Kidney (tissue), 14 donors: ENCODE results near the gene MEF2B. TPM values are rescaled to one million over a fixed set of nuclear protein-coding genes. Genes with fewer than 3 reads are reported as not detected.

Experiments used
- DNase-seq, 5 donors: peaks; one replicate each; pipeline ENCODE4 v3.0.0-alpha.2; 2013 to 2020
- FAIRE-seq: peaks from 2 replicates; lab custom pipeline; 2012; peaks lifted over from hg19 to GRCh38; lab: Jason Lieb, UNC
- H3K27ac ChIP-seq, 2 donors: one replicate each; pipeline ENCODE4 v1.7.0; 2013; ENCODE audit warnings: low read depth in 2 of 2, low read length in 2 of 2, inconsistent platforms in 1 of 2
- H3K27me3 ChIP-seq: one replicate; pipeline ENCODE4 v1.7.1; 2013; ENCODE audit warnings: low read length, inconsistent platforms; ENCODE audit not compliant: control insufficient read depth, insufficient read depth
- H3K36me3 ChIP-seq, 3 donors: one replicate each; pipeline versions ENCODE4 v1.7.0 to v1.7.1; 2013; ENCODE audit warnings: low read length in 3 of 3, control low read depth in 1 of 3, inconsistent platforms in 1 of 3; ENCODE audit not compliant: insufficient read depth in 3 of 3, control insufficient read depth in 2 of 3
- H3K4me1 ChIP-seq, 3 donors: one replicate each; pipeline versions ENCODE4 v1.7.0 to v1.7.1; 2013; ENCODE audit warnings: low read length in 3 of 3, inconsistent platforms in 1 of 3, low read depth in 1 of 3; ENCODE audit not compliant: control insufficient read depth in 2 of 3, insufficient read depth in 2 of 3
- H3K4me3 ChIP-seq, 3 donors: one replicate each; pipeline versions ENCODE4 v1.7.0 to v1.8.1; 2013; ENCODE audit warnings: low read length in 3 of 3, control low read depth in 1 of 3, inconsistent platforms in 1 of 3
- H3K9ac ChIP-seq, 3 donors: one replicate each; pipeline versions ENCODE4 v1.7.0 to v1.7.1; 2013; ENCODE audit warnings: low read length in 3 of 3, control low read depth in 1 of 3, inconsistent platforms in 1 of 3
- H3K9me3 ChIP-seq, 3 donors: one replicate each; pipeline versions ENCODE4 v1.7.0 to v1.7.1; 2013; ENCODE audit warnings: low read length in 3 of 3, control low read depth in 1 of 3, inconsistent platforms in 1 of 3; ENCODE audit not compliant: control insufficient read depth in 2 of 3, insufficient read depth in 1 of 3
- intact Hi-C: fragments of 100-400 bp; cut with DNase I; formaldehyde crosslinking; loops from one replicate; pipeline ENCODE4 v1.11.1; 2022
- polyA plus RNA-seq: library from polyadenylated mRNA; stranded (reverse); fragments of 350-450 nt; fragmentation: Illumina TruSeq; extraction: RNeasy Lipid Tissue Mini Kit (QIAGEN cat#74804); gene quantifications from one replicate; pipeline ENCODE4 v1.2.3, GENCODE V29; 2014; ENCODE audit warnings: low read depth, low replicate concordance; ENCODE audit not compliant: insufficient read depth
- total RNA-seq: library from RNA; stranded (reverse); fragmentation: NEBNext Ultra II Directional; extraction: Animal tissue kit (Norgen Biotek cat#: 25700); gene quantifications from one replicate; pipeline ENCODE4 v1.2.1, GENCODE V29; 2021
- TF ChIP-seq, protein P1 (sequence below): IDR thresholded peaks from 3 replicates; pipeline ENCODE4 v1.5.1; 2012; ENCODE audit warnings: mild to moderate bottlenecking, moderate library complexity, borderline replicate concordance; ENCODE audit not compliant: insufficient read depth; ENCODE audit errors: extremely low read depth
- donor health status: control.
- donor health status: control.
- donor health status: control.
- donor health status: control.
- donor health status: control.
- donor health status: DM: yes; HTN: yes; CAD: no.
- donor health status: Normal renal cell carcinoma (clear cell type).

Gene MEF2B
- total and polyA plus RNA-seq, 2 donors from 2014 or later: 0.47 to 3.4 TPM

DNA sequence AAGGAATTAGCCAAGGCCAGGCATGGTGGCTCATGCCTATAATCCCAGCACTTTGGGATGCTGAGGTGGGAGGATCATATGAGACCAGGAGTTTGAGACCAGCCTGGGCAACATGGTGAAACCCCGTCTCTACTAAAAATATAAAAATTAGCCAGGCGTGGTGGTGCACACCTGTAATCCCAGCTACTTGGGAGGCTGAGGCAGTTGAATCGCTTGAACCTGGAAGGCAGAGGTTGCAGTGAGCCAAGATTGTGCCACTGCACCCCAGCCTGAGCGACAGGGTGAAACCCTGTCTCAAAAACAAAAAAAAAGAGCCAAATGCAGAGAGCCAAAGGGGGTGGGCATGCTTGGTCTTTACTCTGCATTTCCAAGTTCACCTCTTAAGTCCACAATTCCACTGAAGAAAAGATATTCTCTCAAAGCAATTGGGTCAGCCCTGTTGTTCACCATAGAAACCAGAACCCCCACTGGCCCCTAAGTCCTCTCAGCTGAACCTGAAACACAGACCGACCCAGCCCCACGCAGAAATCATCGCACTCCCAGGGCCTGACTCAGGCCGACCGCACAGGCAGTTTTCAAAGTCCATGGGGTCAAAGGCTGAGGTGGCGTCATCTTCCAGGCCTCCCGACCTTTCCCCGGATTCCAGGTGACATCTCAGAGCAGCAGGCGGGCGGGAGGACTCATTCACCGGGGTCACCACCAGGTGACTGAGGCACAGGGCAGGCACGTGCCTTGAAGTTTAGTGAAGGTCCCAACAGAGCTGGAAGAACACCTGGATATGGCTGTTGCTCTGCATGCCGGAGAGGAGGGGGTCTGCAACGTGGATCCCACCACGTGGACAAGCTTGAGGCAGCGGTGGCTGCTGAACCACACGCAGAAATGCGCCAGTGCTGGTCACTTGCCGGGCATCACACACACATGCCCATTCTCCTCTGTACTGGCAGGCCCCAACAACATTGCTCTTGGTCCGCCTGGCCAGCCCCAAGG is 73.1 kb downstream of the MEF2B start:
- Histone ChIP-seq H3K9me3 (no peaks in the 10 kb centered on the region), H3K36me3 (peaks cover 0 to 4% (median 0%) of the 10 kb centered on the region in 3 donors), H3K27me3 (no peaks in the 10 kb centered on the region), H3K4me3 (no peak overlapping the region), H3K4me1 (peaks cover 0 to 10% (median 9%) of the 10 kb centered on the region in 3 donors), H3K27ac (peak overlapping the region; percentile 94 to 95), H3K9ac (no peak overlapping the region)
- TF ChIP-seq, protein P1, sequence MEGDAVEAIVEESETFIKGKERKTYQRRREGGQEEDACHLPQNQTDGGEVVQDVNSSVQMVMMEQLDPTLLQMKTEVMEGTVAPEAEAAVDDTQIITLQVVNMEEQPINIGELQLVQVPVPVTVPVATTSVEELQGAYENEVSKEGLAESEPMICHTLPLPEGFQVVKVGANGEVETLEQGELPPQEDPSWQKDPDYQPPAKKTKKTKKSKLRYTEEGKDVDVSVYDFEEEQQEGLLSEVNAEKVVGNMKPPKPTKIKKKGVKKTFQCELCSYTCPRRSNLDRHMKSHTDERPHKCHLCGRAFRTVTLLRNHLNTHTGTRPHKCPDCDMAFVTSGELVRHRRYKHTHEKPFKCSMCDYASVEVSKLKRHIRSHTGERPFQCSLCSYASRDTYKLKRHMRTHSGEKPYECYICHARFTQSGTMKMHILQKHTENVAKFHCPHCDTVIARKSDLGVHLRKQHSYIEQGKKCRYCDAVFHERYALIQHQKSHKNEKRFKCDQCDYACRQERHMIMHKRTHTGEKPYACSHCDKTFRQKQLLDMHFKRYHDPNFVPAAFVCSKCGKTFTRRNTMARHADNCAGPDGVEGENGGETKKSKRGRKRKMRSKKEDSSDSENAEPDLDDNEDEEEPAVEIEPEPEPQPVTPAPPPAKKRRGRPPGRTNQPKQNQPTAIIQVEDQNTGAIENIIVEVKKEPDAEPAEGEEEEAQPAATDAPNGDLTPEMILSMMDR: no peak
- DNase-seq (peak in 4 of 5 donors; percentile 42 to 70 (median 57)), FAIRE-seq (no peak)
- intact Hi-C loops: no loop called here

DNA sequence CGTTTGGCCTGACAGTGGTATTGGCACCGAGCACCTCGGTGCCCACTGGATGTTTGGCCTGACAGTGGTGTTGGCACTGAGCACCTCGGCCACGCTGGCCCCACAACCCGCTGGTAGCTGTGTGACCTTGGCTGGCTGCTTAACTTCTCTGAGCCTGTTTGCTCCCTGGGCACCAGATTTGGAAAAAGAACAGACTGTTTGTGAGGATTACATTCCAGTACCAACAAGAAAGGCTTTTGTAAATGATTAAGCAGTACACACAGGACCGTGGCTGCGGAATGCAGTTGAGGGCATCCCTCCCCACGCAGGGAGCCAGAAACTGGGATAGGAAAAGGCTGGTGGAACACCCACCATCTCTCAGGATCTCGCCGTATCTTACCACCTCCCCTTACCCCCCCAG is 74.4 kb downstream of the MEF2B start:
- peak overlapping the region; percentile 53 to 85 for H3K27ac ChIP-seq
- H3K9ac ChIP-seq: no peak overlapping the region
- intact Hi-C loops: no loop called here
- H3K9me3 ChIP-seq: no peaks in the 10 kb centered on the region
- peaks cover 0 to 7% (median 5%) of the 10 kb centered on the region in 3 donors for H3K4me1 ChIP-seq
- FAIRE-seq: no peak
- TF ChIP-seq, protein P1: no peak
- H3K27me3 ChIP-seq: no peaks in the 10 kb centered on the region
- no peak for DNase-seq
- H3K36me3 ChIP-seq: no peaks in the 10 kb centered on the region
- H3K4me3 ChIP-seq: no peak overlapping the region

Other genes with a start within 250 kb of the MEF2B start
- gene HOMER3, start 229.0 kb downstream of the MEF2B start, total RNA-seq: 34.3 TPM
- 53.1 TPM for gene HOMER3, start 229.0 kb downstream of the MEF2B start, polyA plus RNA-seq
- 74.1 TPM for gene SUGP2, start 136.7 kb downstream of the MEF2B start, total RNA-seq
- gene SUGP2, start 136.7 kb downstream of the MEF2B start, polyA plus RNA-seq: 47.5 TPM
- 23.0 TPM for gene ARMC6, start 136.7 kb downstream of the MEF2B start, total RNA-seq
- gene ARMC6, start 136.7 kb downstream of the MEF2B start, polyA plus RNA-seq: 24.6 TPM
- 9.7 TPM for gene SLC25A42, start 106.3 kb downstream of the MEF2B start, total RNA-seq
- gene SLC25A42, start 106.3 kb downstream of the MEF2B start, polyA plus RNA-seq: 70.7 TPM
- gene TMEM161A, start 31.8 kb downstream of the MEF2B start, total RNA-seq: 23.9 TPM
- gene TMEM161A, start 31.8 kb downstream of the MEF2B start, polyA plus RNA-seq: 37.1 TPM
- gene BORCS8, start 21.9 kb upstream of the MEF2B start, total RNA-seq: 42.2 TPM
- 51.7 TPM for gene BORCS8, start 21.9 kb upstream of the MEF2B start, polyA plus RNA-seq
- gene RFXANK, start 22.0 kb upstream of the MEF2B start, total RNA-seq: 70.7 TPM
- 133 TPM for gene RFXANK, start 22.0 kb upstream of the MEF2B start, polyA plus RNA-seq
- gene NR2C2AP, start 33.2 kb upstream of the MEF2B start, total RNA-seq: 15.5 TPM
- 13.5 TPM for gene NR2C2AP, start 33.2 kb upstream of the MEF2B start, polyA plus RNA-seq
- gene NCAN, start 41.7 kb upstream of the MEF2B start, total RNA-seq: 0.13 TPM
- gene NCAN, start 41.7 kb upstream of the MEF2B start, polyA plus RNA-seq: not detected
- gene TM6SF2, start 103.0 kb upstream of the MEF2B start, total RNA-seq: 1.5 TPM
- gene TM6SF2, start 103.0 kb upstream of the MEF2B start, polyA plus RNA-seq: 10.1 TPM
- 53.1 TPM for gene SUGP1, start 150.2 kb upstream of the MEF2B start, total RNA-seq
- 34.7 TPM for gene SUGP1, start 150.2 kb upstream of the MEF2B start, polyA plus RNA-seq
- gene MAU2, start 150.6 kb upstream of the MEF2B start, total RNA-seq: 69.8 TPM
- gene MAU2, start 150.6 kb upstream of the MEF2B start, polyA plus RNA-seq: 12.3 TPM
- gene GATAD2A, start 235.4 kb upstream of the MEF2B start, total RNA-seq: 91.0 TPM
- 18.0 TPM for gene GATAD2A, start 235.4 kb upstream of the MEF2B start, polyA plus RNA-seq